Body of pancreas (tissue), 4 donors: ENCODE measurements around the gene CPNE7.

ENCODE experiments used
- CTCF ChIP-seq, 7 experiments: fragments of 450-650 bp in 4 of 7; fragments of 200-600 bp in 3 of 7; sonication (generic) in 3 of 7; IDR thresholded peaks; one replicate each; pipeline ENCODE4 v1.5.1; 2016 to 2019; ENCODE audit warnings: antibody characterized with exemption in 7 of 7
- POLR2A ChIP-seq, 3 donors: fragments of 450-650 bp; IDR thresholded peaks; one replicate each; pipeline ENCODE4 v1.6.1; 2016; ENCODE audit warnings: antibody characterized with exemption in 3 of 3, mild to moderate bottlenecking in 2 of 3

GRCh38 chr16:89636663-89637062, 61.1 kb downstream of the CPNE7 start:
- no peak for TF ChIP-seq CTCF (IDR thresholded peaks at IDR 0.05)
- TF ChIP-seq POLR2A (IDR thresholded peaks at IDR 0.05): no peak
